HCT116 (cell line): ENCODE measurements around the gene KIF3C.

Source experiments
- CTCF ChIP-seq, 3 experiments: fragments of 200-600 bp in 1 of 3; sonication (generic) in 1 of 3; IDR thresholded peaks in 2 of 3; conservative IDR thresholded peaks in 1 of 3; 2 replicates each; pipeline ENCODE4 v1.5.1; 2012 to 2017; ENCODE audit warnings: low read depth in 2 of 3, low read length in 2 of 3, antibody characterized with exemption in 1 of 3, borderline replicate concordance in 1 of 3, control low read depth in 1 of 3, mild to moderate bottlenecking in 1 of 3, mixed read lengths in 1 of 3, mixed run types in 1 of 3, moderate library complexity in 1 of 3; ENCODE audit not compliant: insufficient read depth in 1 of 3
- RAD21 ChIP-seq: IDR thresholded peaks from 2 replicates; pipeline ENCODE4 v1.6.1; 2012; ENCODE audit warnings: low read depth, mild to moderate bottlenecking
- ZNF274 ChIP-seq: fragments of 200-500 bp; sonication (Bioruptor generic); IDR thresholded peaks from 2 replicates; pipeline ENCODE4 v1.6.1; 2014; ENCODE audit warnings: mild to moderate bottlenecking, low read depth, low read length, inconsistent platforms

GRCh38 chr2:25982968-25983280 is 627 bp upstream of the KIF3C start:
- TF ChIP-seq ZNF274 (no peak), CTCF (IDR thresholded peaks at IDR 0.05 in 2 of 3, conservative IDR thresholded peaks at IDR 0.05 in 1 of 3; ENCODE audit: borderline replicate concordance in 1 of 3, insufficient read depth in 1 of 3, low read depth in 2 of 3, low read length in 2 of 3) (no peak), RAD21 (no peak)
